Liver (tissue), 9 donors: ENCODE data around the gene FNDC1. TPM values are rescaled to one million over a fixed set of nuclear protein-coding genes. Genes with fewer than 3 reads are reported as not detected.
A peak's percentile ranks its signal among the peaks of the same experiment; 100 is the strongest.

Experiments
- DNase-seq: peaks from one replicate; pipeline ENCODE4 v3.0.0-alpha.2; 2017; ENCODE audit warnings: low spot score
- H3K27ac ChIP-seq, 2 donors: one replicate each; pipeline ENCODE4 v1.7.0; 2013; ENCODE audit warnings: inconsistent platforms in 2 of 2, low read length in 2 of 2, control low read depth in 1 of 2, low read depth in 1 of 2, mild to moderate bottlenecking in 1 of 2
- H3K27me3 ChIP-seq, 4 donors: one replicate each; pipeline versions ENCODE4 v1.6.1 to v1.7.0; 2013; ENCODE audit warnings: low read length in 3 of 4, inconsistent platforms in 1 of 4, mild to moderate bottlenecking in 1 of 4, moderate library complexity in 1 of 4; ENCODE audit not compliant: control insufficient read depth in 4 of 4, insufficient read depth in 4 of 4
- H3K36me3 ChIP-seq, 4 donors: one replicate each; pipeline versions ENCODE4 v1.6.1 to v1.7.0; 2013; ENCODE audit warnings: low read length in 3 of 4, mild to moderate bottlenecking in 3 of 4, low read depth in 1 of 4, moderate library complexity in 1 of 4; ENCODE audit not compliant: control insufficient read depth in 4 of 4, insufficient read depth in 3 of 4
- H3K4me1 ChIP-seq, 4 donors: one replicate each; pipeline versions ENCODE4 v1.6.1 to v1.7.0; 2013; ENCODE audit warnings: low read length in 3 of 4, mild to moderate bottlenecking in 3 of 4, moderate library complexity in 1 of 4; ENCODE audit not compliant: control insufficient read depth in 4 of 4, insufficient read depth in 4 of 4
- H3K4me3 ChIP-seq, 3 donors: one replicate each; pipeline versions ENCODE4 v1.6.1 to v1.7.0; 2013; ENCODE audit warnings: low read length in 3 of 3, control low read depth in 1 of 3, low read depth in 1 of 3, mild to moderate bottlenecking in 1 of 3
- H3K9ac ChIP-seq, 2 donors: one replicate each; pipeline ENCODE4 v1.7.0; 2013; ENCODE audit warnings: low read length in 2 of 2, mild to moderate bottlenecking in 2 of 2, moderate library complexity in 2 of 2, control low read depth in 1 of 2, low read depth in 1 of 2
- H3K9me3 ChIP-seq, 4 donors: one replicate each; pipeline versions ENCODE4 v1.6.1 to v1.7.0; 2013; ENCODE audit warnings: low read length in 3 of 4; ENCODE audit not compliant: control insufficient read depth in 4 of 4
- CTCF ChIP-seq: fragments of 150-350 bp; IDR thresholded peaks from 2 replicates; pipeline ENCODE4 v1.5.1; 2017; ENCODE audit warnings: improper control_type of control experiment, low read depth, low read length; ENCODE audit not compliant: missing input control
- EGR1 ChIP-seq, 2 donors: IDR thresholded peaks; 2 replicates each; pipeline ENCODE4 v1.6.1; 2016 to 2018; ENCODE audit warnings: antibody characterized with exemption in 2 of 2, low read depth in 2 of 2
- GABPA ChIP-seq, 2 donors: IDR thresholded peaks in 1 of 2; conservative IDR thresholded peaks in 1 of 2; 2 replicates each; pipeline ENCODE4 v1.6.1; 2016; ENCODE audit warnings: antibody characterized with exemption in 2 of 2, mild to moderate bottlenecking in 1 of 2, moderate library complexity in 1 of 2
- JUND ChIP-seq, 2 donors: IDR thresholded peaks; 2 replicates each; pipeline ENCODE4 v1.6.1; 2016; ENCODE audit warnings: antibody characterized with exemption in 2 of 2
- NR2F2 ChIP-seq: IDR thresholded peaks from 2 replicates; pipeline ENCODE4 v1.6.1; 2016; ENCODE audit warnings: antibody characterized with exemption
- RAD21 ChIP-seq, 2 donors: IDR thresholded peaks; 2 replicates each; pipeline ENCODE4 v1.6.1; 2016; ENCODE audit warnings: antibody characterized with exemption in 2 of 2, mild to moderate bottlenecking in 2 of 2
- REST ChIP-seq: IDR thresholded peaks from 2 replicates; pipeline ENCODE4 v1.6.1; 2016; ENCODE audit warnings: antibody characterized with exemption, mild to moderate bottlenecking
- RXRA ChIP-seq, 2 donors: IDR thresholded peaks; 2 replicates each; pipeline ENCODE4 v1.6.1; 2017 to 2018; ENCODE audit warnings: antibody characterized with exemption in 2 of 2, mild to moderate bottlenecking in 1 of 2
- TAF1 ChIP-seq: conservative IDR thresholded peaks from 2 replicates; pipeline ENCODE4 v1.6.1; 2016; ENCODE audit warnings: antibody characterized with exemption, mild to moderate bottlenecking
- ZBTB33 ChIP-seq: IDR thresholded peaks from 2 replicates; pipeline ENCODE4 v1.6.1; 2016; ENCODE audit warnings: antibody characterized with exemption
- WGBS: extraction: QIAGEN DNeasy Blood & Tissue Kit; methylation state at CpG from one replicate; pipeline ENCODE4 v1.1.7; 2013; 5-methylcytosine and 5-hydroxymethylcytosine counted together
- polyA plus RNA-seq, 2 donors: library from polyadenylated mRNA; stranded (reverse) in 1 of 2; unstranded in 1 of 2; fragments of 200-250 nt in 1 of 2; fragments of >200 nt in 1 of 2; fragmentation: Nextera tagmentation in 1 of 2; extraction: Ambion mirVana in 1 of 2; gene quantifications; one replicate each; pipeline versions ENCODE4 v1.2.1 to v1.2.3, GENCODE V29; 2013 to 2015
- total RNA-seq, 2 donors: library from RNA; depleted of rRNA; stranded (reverse); fragments of >200 nt; gene quantifications; one replicate each; pipeline ENCODE4 v1.2.3, GENCODE V29; 2014
- donor health status: healthy.
- donor health status: healthy.
- donor health status: healthy.
- donor health status: healthy.
- donor health status: healthy.

The FNDC1 gene
- total and polyA plus RNA-seq, 4 donors: 0.10 to 0.47 (median 0.17) TPM; not detected in 1

DNA sequence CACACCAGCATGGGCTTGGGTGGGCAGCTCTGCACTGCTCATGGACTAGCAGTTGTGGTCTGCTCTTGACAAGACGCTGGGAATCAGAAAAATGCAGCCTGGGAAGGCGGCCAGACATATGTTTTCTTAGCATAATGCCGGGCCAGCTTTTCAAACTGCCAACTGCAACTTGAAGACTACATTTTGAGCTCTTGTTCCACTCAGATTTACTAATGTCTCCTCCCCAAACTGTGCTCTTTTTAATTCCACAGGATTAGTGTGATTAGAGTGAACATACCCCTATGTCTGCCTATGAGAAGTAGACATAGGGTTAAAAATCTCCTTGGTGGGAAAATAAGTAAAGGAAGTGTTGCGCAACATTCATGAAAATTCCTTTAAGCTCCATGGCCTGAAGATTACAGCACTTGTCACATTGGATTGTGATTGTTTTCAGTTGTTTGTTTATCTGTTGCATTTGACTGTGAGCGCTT, 5.3 kb upstream of the FNDC1 start:
- Histone ChIP-seq H3K36me3 (no peaks in the 10 kb centered on the region), H3K27me3 (peaks cover 0 to 12% (median 3%) of the 10 kb centered on the region in 4 donors), H3K9me3 (peaks cover 0 to 5% (median under 1%) of the 10 kb centered on the region in 4 donors), H3K4me1 (peaks cover 2 to 6% (median 3%) of the 10 kb centered on the region in 4 donors), H3K4me3 (no peak overlapping the region), H3K27ac (no peak overlapping the region), H3K9ac (no peak overlapping the region)
- WGBS: 78% methylated on average over 5 of the region's 5 CpGs
- no peak for DNase-seq
- no peak for TF ChIP-seq NR2F2
- TF ChIP-seq GABPA (IDR thresholded peaks at IDR 0.05 in 1 of 2, conservative IDR thresholded peaks at IDR 0.05 in 1 of 2): no peak
- TF ChIP-seq ZBTB33: no peak
- no peak for TF ChIP-seq TAF1
- no peak for TF ChIP-seq JUND (IDR thresholded peaks at IDR 0.05)

GRCh38 chr6:159168536-159169192, 536 bp upstream of the FNDC1 start:
- 6% methylated on average over 43 of the region's 43 CpGs for WGBS
- Histone ChIP-seq H3K27me3 (peaks cover 3 to 21% (median 14%) of the 10 kb centered on the region in 4 donors), H3K27ac (no peak overlapping the region), H3K9me3 (no peaks in the 10 kb centered on the region), H3K4me3 (peak overlapping the region in 1 of 3 donors; percentile 43), H3K4me1 (peaks cover 5 to 21% (median 10%) of the 10 kb centered on the region in 4 donors), H3K9ac (no peak overlapping the region), H3K36me3 (no peaks in the 10 kb centered on the region)
- peak; percentile 16 for TF ChIP-seq CTCF
- peak; percentile 24 to 44 for TF ChIP-seq RAD21 (IDR thresholded peaks at IDR 0.05)
- peak in 1 of 2 donors; percentile 25 for TF ChIP-seq RXRA (IDR thresholded peaks at IDR 0.05)
- no peak for TF ChIP-seq JUND (IDR thresholded peaks at IDR 0.05)
- no peak for DNase-seq

GRCh38 chr6:159169557-159170332, 545 bp downstream of the FNDC1 start:
- no peaks in the 10 kb centered on the region for H3K36me3 ChIP-seq
- WGBS: 3% methylated on average over 87 of the region's 87 CpGs
- peaks cover 3 to 23% (median 13%) of the 10 kb centered on the region in 4 donors for H3K27me3 ChIP-seq
- H3K27ac ChIP-seq: no peak overlapping the region
- no peak overlapping the region for H3K9ac ChIP-seq
- no peaks in the 10 kb centered on the region for H3K9me3 ChIP-seq
- no peak for DNase-seq
- H3K4me3 ChIP-seq: peak overlapping the region in 1 of 3 donors; percentile 43
- H3K4me1 ChIP-seq: peaks cover 5 to 21% (median 10%) of the 10 kb centered on the region in 4 donors
- TF ChIP-seq ZBTB33 (no peak), GABPA (IDR thresholded peaks at IDR 0.05 in 1 of 2, conservative IDR thresholded peaks at IDR 0.05 in 1 of 2) (no peak), EGR1 (IDR thresholded peaks at IDR 0.05; ENCODE audit: low read depth in 2 of 2) (no peak), NR2F2 (no peak), RXRA (IDR thresholded peaks at IDR 0.05) (no peak), CTCF (no peak), JUND (IDR thresholded peaks at IDR 0.05) (no peak), TAF1 (no peak), REST (no peak)
